Cardiac muscle cell (in vitro differentiated cells and primary cell): ENCODE data around the gene B3GNT9. TPM values are rescaled to one million over a fixed set of nuclear protein-coding genes. Genes with fewer than 3 reads are reported as not detected.

Experiments
- DNase-seq, 2 donors: peaks; one replicate each; pipeline versions ENCODE4 v3.0.0 to v3.0.0-alpha.2; 2010 to 2017; ENCODE audit warnings: low read depth in 1 of 2, low spot score in 1 of 2
- H3K27ac ChIP-seq: fragments of 200-600 bp; sonication (generic); 2 replicates; pipeline ENCODE4 v1.5.1; 2016
- H3K27me3 ChIP-seq: fragments of 200-600 bp; sonication (generic); 2 replicates; pipeline ENCODE4 v1.6.0; 2016; ENCODE audit warnings: control low read depth
- H3K36me3 ChIP-seq: fragments of 200-600 bp; sonication (generic); 2 replicates; pipeline ENCODE4 v1.5.1; 2016; ENCODE audit warnings: control low read depth
- H3K4me1 ChIP-seq: fragments of 200-600 bp; sonication (generic); 2 replicates; pipeline ENCODE4 v1.8.1; 2017; ENCODE audit warnings: low read depth, mild to moderate bottlenecking, mixed run types
- H3K4me3 ChIP-seq: fragments of 200-600 bp; sonication (generic); 2 replicates; pipeline ENCODE4 v1.5.1; 2016; ENCODE audit warnings: mild to moderate bottlenecking
- H3K9me3 ChIP-seq: fragments of 200-600 bp; sonication (generic); 2 replicates; pipeline ENCODE4 v1.5.1; 2017; ENCODE audit warnings: low read depth, mild to moderate bottlenecking, control low read depth
- polyA plus RNA-seq: library from polyadenylated mRNA; unstranded; fragments of >200 nt; fragmentation: Nextera tagmentation; extraction: Ambion mirVana; gene quantifications from 2 replicates; pipeline ENCODE4 v1.2.1, GENCODE V29; 2016
- total RNA-seq: library from RNA; depleted of rRNA; stranded (reverse); fragments of >200 nt; gene quantifications from 2 replicates; pipeline ENCODE4 v1.2.3, GENCODE V29; 2016
- TF ChIP-seq, protein P1 (sequence below): IDR thresholded peaks from 2 replicates; pipeline ENCODE4 v1.5.1; 2012; ENCODE audit warnings: low read depth, mild to moderate bottlenecking, low read length

Gene B3GNT9
- total and polyA plus RNA-seq, 2 experiments from 2014 or later: 18.0 to 34.7 TPM

DNA sequence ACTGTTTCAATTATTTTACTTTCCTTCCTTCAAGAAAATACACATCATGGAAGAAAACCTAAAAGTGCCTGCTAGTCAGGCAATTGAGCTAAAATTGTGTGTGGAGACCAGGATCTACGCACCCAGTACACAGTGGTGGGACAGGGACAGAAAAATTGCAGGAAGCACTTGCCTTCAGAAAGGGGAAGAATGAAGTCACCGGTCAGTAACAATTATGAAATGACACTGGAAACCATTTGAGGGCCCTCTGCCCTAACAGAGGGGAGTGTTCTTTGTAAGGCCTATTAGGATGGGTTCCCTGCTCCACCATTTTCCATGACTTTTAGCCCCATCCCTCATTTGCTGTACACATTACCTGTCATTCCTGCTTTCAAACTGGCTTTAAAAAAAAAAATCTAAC lies 45.6 kb downstream of the B3GNT9 start:
- no peak overlapping the region for H3K4me3 ChIP-seq
- H3K4me1 ChIP-seq: peaks cover 4% of the 10 kb centered on the region
- peak overlapping the region; percentile 16 for H3K27ac ChIP-seq
- DNase-seq: no peak
- no peaks in the 10 kb centered on the region for H3K27me3 ChIP-seq
- no peaks in the 10 kb centered on the region for H3K9me3 ChIP-seq
- H3K36me3 ChIP-seq: peaks cover 2% of the 10 kb centered on the region
- TF ChIP-seq, protein P1, sequence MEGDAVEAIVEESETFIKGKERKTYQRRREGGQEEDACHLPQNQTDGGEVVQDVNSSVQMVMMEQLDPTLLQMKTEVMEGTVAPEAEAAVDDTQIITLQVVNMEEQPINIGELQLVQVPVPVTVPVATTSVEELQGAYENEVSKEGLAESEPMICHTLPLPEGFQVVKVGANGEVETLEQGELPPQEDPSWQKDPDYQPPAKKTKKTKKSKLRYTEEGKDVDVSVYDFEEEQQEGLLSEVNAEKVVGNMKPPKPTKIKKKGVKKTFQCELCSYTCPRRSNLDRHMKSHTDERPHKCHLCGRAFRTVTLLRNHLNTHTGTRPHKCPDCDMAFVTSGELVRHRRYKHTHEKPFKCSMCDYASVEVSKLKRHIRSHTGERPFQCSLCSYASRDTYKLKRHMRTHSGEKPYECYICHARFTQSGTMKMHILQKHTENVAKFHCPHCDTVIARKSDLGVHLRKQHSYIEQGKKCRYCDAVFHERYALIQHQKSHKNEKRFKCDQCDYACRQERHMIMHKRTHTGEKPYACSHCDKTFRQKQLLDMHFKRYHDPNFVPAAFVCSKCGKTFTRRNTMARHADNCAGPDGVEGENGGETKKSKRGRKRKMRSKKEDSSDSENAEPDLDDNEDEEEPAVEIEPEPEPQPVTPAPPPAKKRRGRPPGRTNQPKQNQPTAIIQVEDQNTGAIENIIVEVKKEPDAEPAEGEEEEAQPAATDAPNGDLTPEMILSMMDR: no peak

DNA sequence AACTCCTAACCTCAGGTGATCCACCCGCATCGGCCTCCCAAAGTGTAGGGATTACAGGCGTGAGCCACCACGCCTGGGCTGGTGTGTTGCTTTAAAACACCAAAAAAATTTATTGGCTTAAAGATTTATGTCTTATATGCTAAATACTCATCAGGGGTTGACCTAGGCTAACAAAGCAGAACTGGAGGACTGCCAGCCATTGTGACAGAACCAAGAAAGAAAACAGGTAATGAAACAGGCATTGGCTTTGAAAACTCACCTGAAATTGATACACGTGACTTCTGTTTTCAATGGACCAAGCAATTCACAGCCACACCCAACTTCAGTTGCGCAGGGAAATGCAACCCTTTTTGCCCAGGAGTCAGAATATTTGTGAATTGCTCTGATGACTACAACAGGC lies 46.0 kb downstream of the B3GNT9 start:
- Histone ChIP-seq H3K36me3 (peaks cover 5% of the 10 kb centered on the region), H3K4me1 (peaks cover 4% of the 10 kb centered on the region), H3K27ac (peak overlapping the region; percentile 16), H3K4me3 (no peak overlapping the region), H3K27me3 (no peaks in the 10 kb centered on the region), H3K9me3 (no peaks in the 10 kb centered on the region)
- TF ChIP-seq, protein P1: no peak
- no peak for DNase-seq

DNA sequence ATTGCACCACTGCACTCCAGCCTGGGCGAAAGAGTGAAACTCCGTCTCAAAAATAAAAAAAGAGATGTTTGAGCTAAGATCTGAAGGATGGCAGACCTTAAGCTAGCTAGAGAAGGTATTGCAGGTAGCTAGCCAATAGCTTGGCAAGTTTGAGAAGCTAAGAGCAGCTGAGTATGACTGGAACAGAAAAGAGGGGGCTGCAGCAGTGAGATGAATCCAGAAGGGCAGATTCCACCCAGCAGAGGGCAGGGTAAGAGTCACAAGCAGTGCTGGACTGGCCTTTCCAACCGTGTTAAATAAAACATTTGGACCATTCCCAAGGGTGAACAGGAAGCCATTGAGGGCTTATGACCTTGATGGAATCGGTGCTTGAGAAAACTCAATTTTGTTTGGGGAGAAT lies 46.7 kb downstream of the B3GNT9 start:
- H3K9me3 ChIP-seq: no peaks in the 10 kb centered on the region
- H3K4me3 ChIP-seq: no peak overlapping the region
- peaks cover under 1% of the 10 kb centered on the region for H3K4me1 ChIP-seq
- H3K27me3 ChIP-seq: no peaks in the 10 kb centered on the region
- TF ChIP-seq, protein P1: peak; percentile 40
- no peak overlapping the region for H3K27ac ChIP-seq
- H3K36me3 ChIP-seq: peaks cover 5% of the 10 kb centered on the region
- DNase-seq: peak; percentile 17 to 54

DNA sequence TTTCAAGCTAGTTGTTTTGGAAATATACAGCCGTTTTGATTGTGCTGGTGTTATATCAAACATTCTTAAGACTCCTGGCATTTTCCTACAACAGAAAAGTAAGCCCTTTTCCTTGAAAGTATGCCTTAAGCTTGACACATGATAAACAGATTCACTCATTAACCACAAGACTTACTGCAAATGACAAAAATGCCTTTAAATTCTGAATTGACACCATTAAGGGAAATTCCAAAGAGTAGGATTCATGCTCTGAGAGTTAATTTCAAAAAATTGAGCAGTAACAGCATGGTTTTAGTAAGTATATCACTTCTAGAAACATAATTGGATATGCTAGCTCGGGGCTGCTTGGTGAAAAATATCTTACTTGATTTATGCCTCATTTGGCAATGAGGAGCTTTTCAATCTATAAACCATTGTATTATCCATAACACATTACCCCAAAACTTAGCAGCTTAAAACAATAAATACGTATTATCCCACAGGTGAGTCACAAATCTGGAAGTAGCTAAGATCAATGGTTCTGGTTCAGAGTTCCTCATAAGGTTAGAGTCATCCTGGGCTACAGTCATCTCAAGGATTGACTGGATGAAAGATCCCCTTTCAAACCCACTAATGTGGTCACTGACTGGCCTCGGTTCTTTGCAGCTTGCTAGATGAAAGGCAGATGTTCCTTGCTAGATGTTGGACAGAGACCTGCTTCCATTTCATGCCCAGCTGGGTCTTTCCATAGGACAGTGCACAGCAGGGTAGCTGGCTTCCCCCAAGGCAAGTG lies 49.3 kb downstream of the B3GNT9 start:
- Histone ChIP-seq H3K27me3 (no peaks in the 10 kb centered on the region), H3K4me3 (no peak overlapping the region), H3K4me1 (no peaks in the 10 kb centered on the region), H3K9me3 (no peaks in the 10 kb centered on the region), H3K27ac (no peak overlapping the region), H3K36me3 (peaks cover 11% of the 10 kb centered on the region)
- TF ChIP-seq, protein P1: no peak
- DNase-seq: no peak

DNA sequence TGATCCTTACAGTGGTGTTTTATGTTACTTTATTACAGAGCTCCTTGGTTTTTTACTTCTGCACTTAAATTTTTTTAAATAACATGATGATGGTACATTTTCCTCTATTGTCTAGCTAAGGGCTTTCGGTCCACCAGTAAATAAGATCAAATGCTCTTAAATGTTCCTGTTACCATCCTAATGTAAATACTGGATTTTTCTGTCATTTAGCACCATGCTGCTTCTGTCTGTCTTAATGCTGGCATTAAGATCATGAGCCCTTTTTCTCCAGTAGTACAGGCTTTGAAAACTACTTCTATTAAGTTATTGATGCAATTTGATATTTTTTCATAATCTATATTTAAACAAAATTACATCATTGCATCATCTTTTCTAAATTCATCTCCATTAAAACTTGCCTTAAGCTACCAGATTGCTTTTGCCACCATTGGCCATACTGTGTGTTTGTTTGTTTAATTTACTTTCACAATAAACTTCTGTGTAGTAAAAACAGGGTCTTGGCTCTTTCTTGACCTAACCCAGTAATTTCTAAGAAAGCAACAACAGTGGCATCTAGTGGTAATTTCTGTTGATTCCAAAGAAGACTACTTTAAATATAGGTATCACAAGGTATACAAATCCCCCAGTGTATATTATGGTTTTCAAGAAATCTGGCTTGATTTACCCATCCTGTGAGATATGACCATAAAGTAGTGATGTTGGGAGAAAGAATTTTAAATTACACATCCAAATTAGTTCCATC lies 50.1 kb downstream of the B3GNT9 start:
- Histone ChIP-seq H3K4me1 (no peaks in the 10 kb centered on the region), H3K9me3 (no peaks in the 10 kb centered on the region), H3K27ac (no peak overlapping the region), H3K27me3 (no peaks in the 10 kb centered on the region), H3K36me3 (peaks cover 11% of the 10 kb centered on the region), H3K4me3 (no peak overlapping the region)
- peak in 1 of 2 donors; percentile 53 for DNase-seq
- TF ChIP-seq, protein P1: peak; percentile 36
